ENCODE data around the gene TNS4. TPM values are rescaled to one million over a fixed set of nuclear protein-coding genes. Genes with fewer than 3 reads are reported as not detected.

Gene TNS4
- total RNA-seq, 4 donors from 2014 or later = 730 to 1,745 (median 1,078) TPM

GRCh38 chr17:40467281-40467867 is 34.0 kb downstream of the TNS4 start:
- 86% methylated on average over 2 of the region's 2 CpGs for WGBS
- no peak overlapping the region for H3K4me3 ChIP-seq
- H3K36me3 ChIP-seq = no peaks in the 10 kb centered on the region
- peaks cover 15% of the 10 kb centered on the region for H3K4me1 ChIP-seq
- H3K27ac ChIP-seq = no peak overlapping the region
- TF ChIP-seq CTCF (IDR thresholded peaks at IDR 0.05) (no peak), POLR2AphosphoS5 (IDR thresholded peaks at IDR 0.05) (no peak), EP300 (IDR thresholded peaks at IDR 0.05) (no peak), POLR2A (IDR thresholded peaks at IDR 0.05) (no peak)
- no peaks in the 10 kb centered on the region for H3K27me3 ChIP-seq
- DNase-seq (ENCODE audit: low spot score in 2 of 2) = peak in 1 of 2 donors; percentile 57
- no peaks in the 10 kb centered on the region for H3K9me3 ChIP-seq

- Histone ChIP-seq H3K4me3 (no peak overlapping the region), H3K9me3 (no peaks in the 10 kb centered on the region), H3K27ac (no peak overlapping the region), H3K27me3 (no peaks in the 10 kb centered on the region), H3K4me1 (peaks cover 18% of the 10 kb centered on the region), H3K36me3 (no peaks in the 10 kb centered on the region)
- no peak for TF ChIP-seq CTCF (IDR thresholded peaks at IDR 0.05)
- WGBS = 86% methylated on average over 11 of the region's 11 CpGs
- no peak for DNase-seq (ENCODE audit: low spot score in 2 of 2)
Measured at GRCh38 chr17:40466298-40466971, 35.0 kb downstream of the TNS4 start.

GRCh38 chr17:40464392-40464855 is 37.0 kb downstream of the TNS4 start:
- Histone ChIP-seq H3K9me3 (no peaks in the 10 kb centered on the region), H3K27ac (no peak overlapping the region), H3K36me3 (no peaks in the 10 kb centered on the region), H3K4me1 (peaks cover 33% of the 10 kb centered on the region), H3K27me3 (no peaks in the 10 kb centered on the region), H3K4me3 (no peak overlapping the region)
- WGBS = 84% methylated on average over 5 of the region's 5 CpGs
- DNase-seq (ENCODE audit: low spot score in 2 of 2) = no peak
- TF ChIP-seq POLR2AphosphoS5 (IDR thresholded peaks at IDR 0.05) (no peak), POLR2A (IDR thresholded peaks at IDR 0.05) (no peak), CTCF (IDR thresholded peaks at IDR 0.05) (no peak), EP300 (IDR thresholded peaks at IDR 0.05) (no peak)

GRCh38 chr17:40463122-40463550 is 38.3 kb downstream of the TNS4 start:
- TF ChIP-seq POLR2A (IDR thresholded peaks at IDR 0.05) = no peak
- no peak for TF ChIP-seq POLR2AphosphoS5 (IDR thresholded peaks at IDR 0.05)
- TF ChIP-seq EP300 (IDR thresholded peaks at IDR 0.05) = no peak
- no peak for TF ChIP-seq CTCF (IDR thresholded peaks at IDR 0.05)
- WGBS = 61% methylated on average over 11 of the region's 11 CpGs
- Histone ChIP-seq H3K9me3 (no peaks in the 10 kb centered on the region), H3K4me1 (peaks cover 46% of the 10 kb centered on the region), H3K27me3 (no peaks in the 10 kb centered on the region), H3K36me3 (no peaks in the 10 kb centered on the region), H3K27ac (peak overlapping the region; percentile 7), H3K4me3 (no peak overlapping the region)
- no peak for DNase-seq (ENCODE audit: low spot score in 2 of 2)

GRCh38 chr17:40462343-40463121 is 38.9 kb downstream of the TNS4 start:
- H3K4me1 ChIP-seq = peaks cover 52% of the 10 kb centered on the region
- TF ChIP-seq EP300 (IDR thresholded peaks at IDR 0.05) (no peak), CTCF (IDR thresholded peaks at IDR 0.05) (no peak), POLR2AphosphoS5 (IDR thresholded peaks at IDR 0.05) (no peak), POLR2A (IDR thresholded peaks at IDR 0.05) (no peak)
- H3K9me3 ChIP-seq = no peaks in the 10 kb centered on the region
- WGBS = 84% methylated on average over 4 of the region's 9 CpGs
- H3K36me3 ChIP-seq = no peaks in the 10 kb centered on the region
- peak overlapping the region; percentile 9 for H3K27ac ChIP-seq
- no peak for DNase-seq (ENCODE audit: low spot score in 2 of 2)
- H3K4me3 ChIP-seq = no peak overlapping the region
- H3K27me3 ChIP-seq = no peaks in the 10 kb centered on the region

Data from suprapubic skin (tissue), 4 donors.